Activated T-cell treated with anti-CD3 and anti-CD28 coated beads for 48 hours (primary cell): ENCODE data around the gene CRYZL1.
"Not testable (repeated sequence)": the region's sequence is repeated elsewhere in the genome, so short reads cannot be mapped to it uniquely, and the experiment has no call there.

Source experiments
- DNase-seq: peaks from one replicate; pipeline ENCODE4 v3.0.0-alpha.2; 2020; ENCODE audit warnings: low read depth

The CRYZL1 gene

DNA sequence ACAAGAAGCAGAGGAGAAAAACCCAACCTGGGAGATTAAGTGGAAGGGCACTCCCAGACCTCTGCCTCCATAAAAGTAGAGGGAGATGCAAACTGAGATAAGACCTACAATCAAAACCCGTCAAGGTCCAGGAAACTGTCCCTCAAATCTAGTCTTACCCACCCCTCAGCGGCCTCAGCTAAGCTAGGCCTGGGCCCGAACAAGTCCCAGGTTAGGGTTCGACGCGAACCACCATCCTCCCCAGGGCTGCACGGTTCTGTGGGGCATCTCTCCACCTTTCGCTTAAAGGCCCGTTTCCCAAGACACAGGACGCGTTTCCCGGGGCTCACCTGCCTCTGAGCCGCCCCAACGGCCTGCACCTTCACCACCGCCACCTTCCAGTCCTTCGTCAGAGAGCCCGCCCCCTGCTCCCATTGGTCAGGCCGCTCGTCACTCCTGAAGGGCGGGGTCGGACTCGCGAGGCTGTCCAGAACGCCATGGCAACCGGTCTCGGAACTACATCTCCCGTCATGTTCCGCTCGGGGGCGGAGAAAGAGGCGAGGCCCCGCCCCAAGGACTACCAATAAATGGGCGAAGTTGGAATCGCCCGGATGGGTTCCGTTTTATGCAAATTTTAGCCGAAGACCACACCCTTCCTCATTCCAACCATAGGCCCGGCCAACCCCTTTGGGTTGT lies at the start of gene CRYZL1:
TSS of gene CRYZL1 (minus strand) at position 390 of the 675 bp plus-strand sequence. CDS start 10,190 bp downstream, outside the sequence.
- peak; percentile 99 for DNase-seq

DNA sequence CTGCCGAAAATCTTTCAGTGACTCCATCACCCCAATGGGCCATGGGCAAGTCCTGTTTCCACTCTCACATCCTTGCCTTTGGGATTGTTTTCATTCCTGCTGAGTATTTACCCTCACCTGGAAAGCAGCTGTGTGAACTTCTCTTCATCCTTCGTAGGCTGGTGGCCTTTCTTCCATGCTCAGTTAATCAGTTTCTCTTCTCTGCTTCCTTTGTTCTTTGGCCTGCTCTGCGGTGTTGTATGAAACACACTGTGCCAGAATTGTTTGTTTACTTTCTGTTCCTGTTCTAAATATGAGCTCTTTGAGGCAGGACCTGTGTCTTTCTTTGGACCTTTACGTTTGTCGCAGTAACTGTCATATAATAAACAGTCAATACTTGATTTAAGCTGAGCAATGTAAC lies 49.3 kb upstream of the CRYZL1 start:
- no peak for DNase-seq

DNA sequence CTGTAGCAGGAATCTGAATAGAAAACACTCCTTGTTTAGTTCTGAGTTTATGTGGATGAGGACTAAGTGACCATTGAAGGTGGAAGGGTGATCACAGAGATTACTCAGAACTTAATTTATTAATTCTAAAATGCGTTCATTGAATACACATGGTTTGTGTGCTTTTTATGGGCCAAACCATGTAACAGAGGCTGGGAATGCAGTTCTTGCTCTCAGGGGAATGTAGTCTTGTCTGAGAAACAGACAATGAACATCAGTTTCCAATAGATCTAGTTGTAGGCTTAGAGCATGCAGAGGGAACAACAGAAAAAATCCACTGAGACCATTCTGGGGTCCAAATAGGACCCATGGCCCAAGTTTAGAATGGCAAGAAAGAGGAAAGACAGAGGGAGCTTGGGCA lies 46.8 kb upstream of the CRYZL1 start:
- no peak for DNase-seq

DNA sequence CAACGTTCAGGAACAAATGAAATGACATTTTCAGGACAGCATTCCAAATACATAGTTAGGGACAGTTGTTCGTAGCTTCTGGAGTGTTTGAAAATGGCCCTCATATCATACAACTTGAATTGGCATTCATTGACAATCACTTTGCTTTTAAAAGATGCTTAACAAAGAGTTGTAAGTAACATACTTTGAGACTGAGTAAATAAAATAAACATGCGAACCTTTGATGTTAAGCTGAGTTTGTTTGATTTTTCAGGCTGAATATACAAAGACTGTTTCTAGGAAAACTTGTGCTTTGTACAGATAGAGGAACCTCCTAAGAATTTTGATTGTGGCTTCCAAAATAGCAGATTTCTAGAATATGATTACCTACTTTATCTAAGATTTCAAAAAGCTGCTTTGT lies 46.1 kb upstream of the CRYZL1 start:
- no peak for DNase-seq

DNA sequence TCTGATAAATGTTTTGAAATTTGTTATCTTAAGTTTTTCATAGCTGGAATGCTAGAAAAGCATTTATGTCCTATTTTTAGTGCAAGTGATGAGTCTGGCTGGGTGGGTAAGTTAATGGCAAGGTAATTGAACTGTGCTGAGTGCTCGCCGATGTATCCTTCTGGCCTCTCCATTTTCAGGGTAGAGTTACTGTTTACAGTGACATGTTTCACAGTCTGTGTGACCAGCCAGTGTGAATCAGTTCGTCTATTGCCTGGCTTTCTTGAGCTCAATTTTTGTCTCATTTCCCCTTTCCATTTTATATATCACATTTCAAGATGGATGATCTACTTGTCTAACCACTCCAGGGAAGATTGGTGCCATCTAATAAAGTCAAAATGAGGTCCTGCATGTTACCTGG lies 44.8 kb upstream of the CRYZL1 start:
- no peak for DNase-seq

DNA sequence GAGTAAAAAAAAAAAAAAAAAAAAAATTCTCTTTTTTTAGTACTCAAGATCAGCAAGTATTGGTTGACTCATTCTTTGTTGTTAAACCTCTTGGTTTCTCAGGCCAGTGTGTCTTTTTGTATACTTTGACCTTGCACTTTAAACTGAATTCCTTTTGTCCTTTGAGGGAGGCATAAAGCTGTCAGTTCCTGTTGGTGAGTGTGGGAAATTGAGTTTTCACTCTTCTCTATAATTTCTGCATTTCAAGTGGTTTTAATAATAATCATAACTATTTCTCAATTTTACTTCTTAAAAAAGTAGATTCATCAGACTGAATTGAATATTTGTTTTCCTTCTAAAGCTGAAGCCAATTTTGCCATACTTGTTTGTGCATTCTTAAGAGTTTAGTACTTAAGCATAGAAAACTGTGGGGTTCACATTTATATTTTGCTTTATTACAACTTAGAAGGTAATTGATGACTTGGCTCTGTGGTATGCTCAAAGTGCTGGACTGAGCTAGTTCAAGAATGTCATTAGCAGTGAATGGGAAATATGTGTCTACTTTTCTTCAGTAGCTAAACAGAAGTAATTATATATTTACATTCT lies 44.2 kb upstream of the CRYZL1 start:
- no peak for DNase-seq

DNA sequence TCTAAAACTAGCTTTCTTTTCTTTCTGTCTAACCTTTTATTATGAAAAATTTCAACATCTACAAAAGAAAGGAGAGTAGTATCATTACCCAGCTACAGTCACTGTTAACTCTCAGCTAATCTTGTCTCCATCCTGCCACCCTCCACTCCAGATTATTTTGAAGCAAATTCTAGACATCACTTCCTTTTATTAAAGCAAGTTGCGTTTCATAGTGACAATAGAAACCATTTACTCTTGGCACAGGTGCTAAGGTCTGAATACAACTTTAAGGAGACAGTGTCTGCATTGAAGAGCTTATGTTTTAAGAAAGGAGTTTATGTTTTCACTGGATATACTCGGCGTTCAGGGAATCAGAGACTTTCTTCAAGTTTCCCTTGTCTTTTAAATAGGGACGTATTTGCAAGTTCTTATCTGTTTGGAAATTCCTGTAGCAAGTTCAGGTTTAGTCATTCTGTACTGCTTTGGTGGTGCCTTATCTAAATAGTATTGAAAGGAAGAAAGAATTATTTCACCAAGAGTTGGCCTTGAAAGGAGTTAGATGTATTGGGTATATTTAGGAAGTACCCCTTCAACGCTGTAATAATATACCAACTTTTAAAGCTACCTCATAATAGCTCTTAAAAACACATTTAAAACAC lies 43.5 kb upstream of the CRYZL1 start:
- no peak for DNase-seq

DNA sequence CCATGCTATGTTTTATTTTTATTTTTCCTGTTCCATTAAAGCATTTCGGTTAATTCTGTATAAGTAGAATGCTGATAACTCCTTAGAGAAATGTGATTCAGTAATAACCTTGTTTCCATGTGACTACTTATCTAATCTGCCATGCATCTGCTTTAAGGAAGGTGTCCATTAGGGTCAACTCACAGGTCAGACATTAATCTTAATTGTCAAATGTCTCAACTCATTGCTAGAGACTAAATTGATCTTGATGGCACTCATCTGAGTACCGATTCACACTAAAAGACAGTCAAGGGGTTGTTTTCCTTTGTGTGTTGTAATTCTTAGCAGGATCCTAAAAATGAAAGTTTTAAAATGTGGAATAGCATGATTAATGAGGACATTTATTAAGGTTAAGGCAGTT lies 42.5 kb upstream of the CRYZL1 start:
- DNase-seq = no peak

DNA sequence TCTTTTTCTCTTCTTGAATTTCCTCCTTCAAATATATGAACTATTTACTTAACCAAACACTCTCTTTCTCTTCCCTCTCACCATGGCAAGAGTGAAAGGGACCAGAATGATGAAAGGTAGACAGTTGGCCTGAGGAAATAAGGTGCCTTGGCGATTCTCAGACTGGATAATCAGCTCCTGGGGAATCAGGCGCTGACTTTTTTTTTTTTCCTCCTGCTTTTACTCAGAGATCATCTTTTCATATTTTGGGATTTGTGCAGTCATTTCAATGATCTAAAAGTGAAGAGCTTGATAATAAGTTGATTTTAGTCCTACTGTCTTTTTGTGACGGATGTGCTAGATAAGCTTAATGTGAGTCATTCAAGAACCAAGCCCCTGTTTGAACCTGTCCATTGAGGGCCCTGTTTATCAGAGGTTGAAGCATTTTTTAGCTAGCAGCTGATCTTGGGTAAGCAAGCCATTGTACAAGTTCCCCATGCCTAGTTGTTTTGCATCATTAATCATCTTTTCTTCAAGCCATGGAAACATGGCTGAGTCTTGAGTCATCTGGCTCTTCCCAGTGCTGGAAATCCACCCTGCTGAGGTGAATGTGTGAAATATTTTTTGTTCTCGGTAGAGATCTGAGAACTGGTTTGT lies 41.6 kb upstream of the CRYZL1 start:
- DNase-seq = no peak

DNA sequence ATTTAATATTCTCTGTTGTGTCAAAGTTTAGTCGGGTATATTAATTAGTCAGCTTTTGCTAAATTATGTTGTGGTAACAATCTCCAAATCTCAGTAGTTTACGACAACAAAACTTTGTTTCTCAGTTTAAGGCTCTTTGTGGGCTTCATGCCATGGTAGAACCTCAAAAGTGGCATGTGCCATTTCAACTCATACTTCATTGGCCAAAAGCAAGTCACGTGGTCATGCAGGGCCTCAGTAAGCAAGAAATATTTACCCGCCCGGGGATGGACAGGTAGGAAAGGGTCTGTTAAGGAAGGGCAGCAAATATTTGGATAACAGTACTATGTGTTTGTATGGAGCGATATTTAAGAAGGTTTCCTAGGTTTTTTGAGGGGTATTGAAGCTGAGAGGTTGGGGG lies 39.3 kb upstream of the CRYZL1 start:
- no peak for DNase-seq

DNA sequence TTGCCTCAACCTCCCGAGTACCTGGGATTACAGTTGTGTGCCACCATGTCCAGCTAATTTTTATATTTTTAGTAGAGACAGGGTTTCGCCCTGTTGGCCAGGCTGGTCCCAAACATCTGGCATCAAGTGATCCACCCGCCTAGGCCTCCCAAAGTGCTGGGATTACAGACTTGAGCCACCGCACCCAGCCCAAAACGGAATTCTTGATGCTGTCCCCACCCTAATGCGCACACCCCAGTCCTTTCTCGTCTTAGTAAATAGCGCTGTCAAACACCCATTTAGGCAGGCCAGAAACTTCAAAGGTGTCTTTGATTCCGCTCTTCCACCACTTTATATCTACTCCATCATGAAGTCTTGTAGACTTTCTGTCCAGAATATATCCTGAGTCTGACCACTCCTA lies 35.9 kb upstream of the CRYZL1 start:
- DNase-seq = no peak

DNA sequence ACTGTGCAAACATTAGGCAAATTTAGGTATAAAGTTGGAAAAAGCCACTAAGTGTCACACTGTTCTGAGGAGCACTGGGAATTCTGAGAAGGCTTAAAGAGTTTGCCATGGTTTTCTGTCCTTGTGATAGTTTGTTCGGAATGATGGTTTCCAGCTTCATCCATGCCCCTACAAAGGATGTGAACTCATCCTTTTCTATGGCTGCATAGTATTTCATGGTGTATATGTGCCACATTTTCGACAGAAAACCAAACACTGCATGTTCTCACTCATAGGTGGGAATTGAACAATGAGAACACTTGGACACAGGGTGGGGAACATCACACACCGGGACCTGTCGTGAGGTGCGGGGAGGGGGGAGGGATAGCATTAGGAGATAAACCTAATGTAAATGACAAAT lies 35.1 kb upstream of the CRYZL1 start:
- not testable (repeated sequence) for DNase-seq

DNA sequence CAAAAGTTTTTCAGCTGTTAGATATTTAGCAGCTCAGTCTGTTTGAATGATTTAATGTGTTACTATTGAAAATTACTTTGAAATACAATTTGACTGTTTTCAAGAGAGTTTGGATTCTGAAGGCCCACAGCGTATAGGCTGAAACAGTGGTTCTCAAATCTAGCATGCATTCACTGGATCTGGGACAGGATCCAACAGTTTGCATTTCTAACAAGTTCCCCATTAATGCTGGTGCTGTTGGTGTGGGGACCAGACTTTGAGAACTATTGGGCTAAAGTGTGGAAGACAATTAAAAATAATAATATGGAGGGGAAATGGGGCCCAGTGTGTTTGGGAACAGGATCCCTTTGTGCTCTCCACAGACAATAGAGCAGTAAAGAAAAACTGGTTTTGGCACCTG lies 32.7 kb upstream of the CRYZL1 start:
- DNase-seq = no peak

DNA sequence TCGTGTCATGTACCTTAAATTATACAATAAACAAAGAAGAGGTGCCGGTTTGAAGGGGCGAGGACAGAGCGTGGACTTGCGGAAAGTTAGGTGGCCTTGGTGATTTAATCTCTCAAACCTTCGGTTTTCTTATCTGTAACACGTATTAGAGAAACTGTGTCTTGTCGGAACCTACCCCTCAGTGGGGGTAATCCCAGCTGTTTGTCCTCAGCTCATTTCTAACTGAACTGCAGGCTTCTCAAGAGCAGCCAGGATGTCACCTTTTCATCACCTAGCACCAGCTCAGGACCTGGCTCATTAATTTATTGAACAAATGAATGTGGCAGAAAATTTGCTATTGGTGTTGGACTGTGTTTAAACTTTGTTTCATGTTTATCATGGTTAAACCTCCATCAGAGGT lies 31.9 kb upstream of the CRYZL1 start:
- no peak for DNase-seq

DNA sequence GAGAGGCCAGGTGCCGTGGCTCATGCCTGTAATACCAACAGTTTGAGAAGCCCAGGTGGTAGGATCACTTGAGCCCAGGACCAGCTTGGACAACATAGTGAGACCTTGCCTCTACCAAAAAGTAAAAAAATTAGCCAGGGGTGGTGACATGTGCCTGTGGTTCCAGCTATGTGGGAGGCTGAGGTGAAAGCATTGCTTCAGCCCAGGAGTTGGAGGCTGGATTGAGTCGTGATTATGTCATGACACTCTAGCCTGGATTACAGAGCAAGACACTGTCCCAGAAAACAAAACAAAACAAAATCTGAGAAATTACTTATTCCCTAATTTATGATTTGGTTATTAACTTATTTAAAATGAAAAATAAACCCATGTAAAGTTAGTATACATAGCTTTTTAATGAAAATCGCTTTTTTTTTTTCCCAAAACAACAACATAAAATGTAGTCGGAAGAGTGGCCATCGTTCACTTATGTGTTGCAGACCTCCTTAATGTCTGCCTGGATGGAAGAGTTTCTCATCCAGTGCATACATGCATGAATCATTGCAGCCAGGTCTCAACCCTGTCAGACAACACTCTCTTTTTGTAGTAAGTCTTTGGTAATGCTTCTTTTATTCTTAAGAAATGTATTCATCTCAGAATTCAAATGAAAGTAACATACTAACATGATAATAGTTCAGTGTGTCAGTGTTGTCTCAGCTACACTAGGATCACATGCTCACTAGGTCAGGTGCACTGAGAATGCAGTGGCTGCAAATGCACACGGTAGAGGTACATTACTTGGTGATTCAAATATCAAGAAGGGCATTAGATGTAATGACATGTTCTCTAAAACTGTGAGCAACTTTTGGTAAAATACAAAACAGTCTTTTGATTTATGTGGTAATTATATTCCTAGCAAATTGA lies 28.8 kb upstream of the CRYZL1 start:
- DNase-seq = no peak

DNA sequence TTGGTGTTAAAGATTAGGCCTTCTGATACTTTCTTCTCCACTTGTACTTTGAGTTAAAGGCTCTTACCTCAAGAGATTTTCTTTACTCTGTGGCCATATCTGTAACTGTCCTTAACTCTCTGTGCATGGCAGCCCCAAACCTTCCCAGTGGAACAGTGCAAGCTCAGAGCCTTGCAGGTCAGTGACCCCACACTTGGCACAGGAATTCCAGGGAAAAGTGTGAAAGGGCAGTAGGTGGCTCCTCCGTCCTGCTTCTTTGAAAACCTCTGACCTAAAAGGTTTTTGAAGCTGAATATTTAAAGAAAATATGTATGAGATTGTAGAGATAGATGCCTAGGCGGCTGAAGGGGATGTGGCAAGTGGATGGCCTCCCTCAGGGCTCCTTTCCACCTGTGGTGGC lies 27.1 kb upstream of the CRYZL1 start:
- no peak for DNase-seq

DNA sequence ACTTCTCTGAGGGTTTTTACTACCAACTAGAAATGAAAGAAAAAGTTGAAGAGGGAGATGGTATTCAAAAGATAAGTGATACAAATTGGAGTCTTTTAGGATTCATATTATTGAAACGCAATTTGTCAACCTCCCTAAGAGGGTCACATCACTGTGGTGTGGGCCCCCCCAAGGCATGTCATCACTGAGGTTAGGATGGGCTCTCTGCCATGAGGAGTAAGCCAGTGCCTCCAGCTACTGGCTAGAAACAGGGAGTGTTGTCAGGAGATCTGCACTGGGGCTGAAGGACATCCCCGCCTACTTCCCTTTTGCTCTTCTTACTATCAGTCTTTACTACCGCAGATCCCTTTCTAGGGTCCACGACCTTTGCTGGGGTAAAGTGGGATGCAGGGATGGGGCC lies 26.6 kb upstream of the CRYZL1 start:
- DNase-seq = no peak

DNA sequence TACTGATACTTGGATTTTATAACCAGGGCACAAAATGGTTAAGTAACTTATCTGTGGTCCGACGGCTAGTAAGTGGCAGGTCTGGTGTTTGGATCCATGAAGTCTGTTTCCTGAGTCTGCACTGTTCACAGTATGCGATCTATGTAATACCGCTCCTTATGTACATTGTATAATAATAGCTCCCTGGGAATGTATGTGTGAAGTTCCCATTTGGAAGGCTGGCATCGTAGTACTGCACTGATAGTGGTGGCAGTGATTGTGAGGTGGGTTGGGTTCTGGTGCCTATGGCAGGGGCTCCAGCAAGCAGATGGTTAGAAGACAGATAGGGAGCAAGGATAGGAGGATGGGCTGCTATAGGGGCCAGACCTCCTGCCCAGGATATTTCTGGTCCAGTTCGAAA lies 26.1 kb upstream of the CRYZL1 start:
- DNase-seq = no peak

DNA sequence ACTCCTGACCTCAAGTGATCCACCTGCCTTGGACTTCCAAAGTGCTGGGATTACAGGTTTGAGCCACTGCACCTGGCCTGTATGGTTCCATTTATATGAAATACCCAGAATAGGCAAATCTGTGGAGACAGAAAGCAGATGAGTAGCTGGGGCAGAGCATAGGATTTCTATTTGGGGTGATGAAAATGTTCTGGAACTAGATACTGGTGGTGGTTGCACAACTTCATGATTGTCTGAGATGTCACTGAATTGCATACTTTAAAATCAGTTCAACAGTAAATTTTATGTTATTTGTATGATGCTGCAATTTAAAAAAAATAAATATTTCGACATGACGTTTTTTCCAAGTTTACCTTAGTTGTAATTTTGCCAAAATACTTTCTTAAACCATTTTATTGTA lies 24.6 kb upstream of the CRYZL1 start:
- DNase-seq = no peak

DNA sequence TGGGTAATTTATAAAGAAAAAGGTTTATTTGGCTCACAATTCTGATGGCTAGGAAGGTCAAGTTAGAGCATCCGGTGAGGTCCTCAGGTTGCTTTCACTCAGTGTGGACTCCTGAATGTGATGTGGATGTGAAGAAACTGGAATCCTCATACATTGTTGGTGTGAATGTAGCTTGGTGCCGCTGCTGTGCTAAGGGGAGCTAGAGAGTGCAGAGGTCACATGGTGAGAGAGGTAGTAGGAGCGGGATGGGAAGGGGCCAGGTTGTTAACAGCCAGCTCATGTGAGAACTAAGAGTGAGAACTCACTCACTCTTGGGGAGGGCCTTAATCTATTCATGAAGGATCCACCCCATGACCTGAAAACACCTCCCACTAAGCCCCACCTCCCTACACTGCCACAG lies 22.6 kb upstream of the CRYZL1 start:
- DNase-seq = no peak

DNA sequence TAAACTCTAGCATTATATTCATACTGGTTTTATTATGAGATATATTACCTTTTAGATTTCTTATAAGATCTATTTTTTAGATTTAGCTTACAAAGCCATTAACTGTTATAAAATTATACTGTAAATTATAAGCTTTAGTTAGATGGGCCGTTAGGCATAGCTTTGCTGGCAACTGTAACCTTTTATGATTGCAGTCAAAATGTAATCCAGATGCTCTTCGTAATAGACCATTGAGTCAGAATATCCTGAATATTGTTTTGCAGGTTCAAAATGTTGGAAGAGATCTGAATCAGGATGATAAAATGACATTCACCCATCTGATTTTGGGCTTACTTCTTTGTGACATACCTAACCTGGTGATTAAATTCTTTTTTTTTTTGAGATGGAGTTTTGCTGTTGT lies 21.7 kb upstream of the CRYZL1 start:
- DNase-seq = no peak

DNA sequence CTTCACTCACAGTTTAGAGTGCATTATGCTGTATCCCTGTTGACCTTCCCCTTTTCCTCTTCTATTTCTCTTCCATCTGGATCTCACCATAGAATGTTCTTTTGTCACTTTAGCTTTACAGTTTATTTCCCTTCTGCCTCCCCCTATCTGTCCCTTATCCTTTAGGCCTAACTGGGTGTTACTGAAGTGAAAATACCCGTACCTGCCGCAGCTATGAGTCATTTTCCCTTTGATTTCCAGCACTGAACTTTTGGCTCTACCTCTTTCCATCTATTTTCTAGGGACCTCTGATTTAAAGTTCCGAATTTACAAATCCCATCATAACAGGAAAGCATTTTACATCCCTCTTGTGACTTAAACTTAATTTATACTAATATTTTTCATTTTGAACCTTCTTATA lies 20.5 kb upstream of the CRYZL1 start:
- DNase-seq = no peak
